GM12878 (cell line): ENCODE data around the gene ABCD2. TPM values are rescaled to one million over a fixed set of nuclear protein-coding genes. Genes with fewer than 3 reads are reported as not detected.

Experiments used
- ATAC-seq: fragments of 200-7000 bp; cut with Tn5 transposase; 3 replicates; pipeline ENCODE4 v1.9.1; 2020; ENCODE audit warnings: mild to moderate bottlenecking, moderate library complexity
- BruUV-seq: library from RNA; stranded (reverse); fragments of 400-500 nt; replicated peaks from 2 replicates; lab custom pipeline; 2021; lab: Mats Ljungman, UMichigan
- CTCF ChIA-PET: fragments of 300-600 bp; sonication (Branson Sonifier 250); formaldehyde crosslinking; extraction: SDS; loops from one replicate; lab custom pipeline; 2021; ENCODE audit warnings: inconsistent platforms; lab: Yijun Ruan, JAX
- POLR2A ChIA-PET: fragments of 350-600 bp; formaldehyde crosslinking; extraction: SDS; loops from one replicate; lab custom pipeline; 2021; ENCODE audit warnings: inconsistent platforms; lab: Charles Lee
- RAD21 ChIA-PET: fragments of 300-600 bp; sonication (Branson Sonifier 250); formaldehyde crosslinking; loops from one replicate; lab custom pipeline; 2023; ENCODE audit warnings: antibody characterized with exemption; ENCODE audit not compliant: unreplicated experiment; lab: Charles Lee
- SMC1A ChIA-PET: fragments of 300-600 bp; sonication (Branson Sonifier 250); formaldehyde crosslinking; loops from one replicate; lab custom pipeline; 2023; ENCODE audit not compliant: unreplicated experiment, uncharacterized antibody; lab: Charles Lee
- DNase-seq: peaks from one replicate; pipeline ENCODE4 v3.0.0-alpha.2; 2011; ENCODE audit warnings: low read depth, low spot score
- FAIRE-seq: peaks from 3 replicates; lab custom pipeline; 2011; peaks lifted over from hg19 to GRCh38; lab: Jason Lieb, UNC
- H2AFZ ChIP-seq: 2 replicates; pipeline ENCODE4 v1.6.0; 2011; ENCODE audit warnings: low read depth, low read length, control low read depth; ENCODE audit not compliant: control insufficient read depth
- H3K27ac ChIP-seq: 2 replicates; pipeline ENCODE4 v1.5.1; 2011; ENCODE audit warnings: control low read depth; ENCODE audit not compliant: control insufficient read depth, insufficient read depth
- H3K27me3 ChIP-seq, 2 experiments: replicated peaks in 1 of 2; 2 replicates each; pipeline versions ENCODE4 v1.6.0 to v1.6.1; 2011; ENCODE audit warnings: low read length in 1 of 2; ENCODE audit not compliant: control insufficient read depth in 2 of 2, insufficient read depth in 2 of 2
- H3K36me3 ChIP-seq, 2 experiments: 2 replicates each; pipeline ENCODE4 v1.5.1; 2011; ENCODE audit warnings: low read length in 1 of 2; ENCODE audit not compliant: control insufficient read depth in 2 of 2, insufficient read depth in 2 of 2
- H3K4me1 ChIP-seq: 2 replicates; pipeline ENCODE4 v1.6.1; 2011; ENCODE audit warnings: mild to moderate bottlenecking, low read length, moderate library complexity, mixed read lengths; ENCODE audit not compliant: control insufficient read depth, insufficient read depth
- H3K4me2 ChIP-seq: 2 replicates; pipeline ENCODE4 v1.6.0; 2011; ENCODE audit warnings: control low read depth; ENCODE audit not compliant: control insufficient read depth, insufficient read depth
- H3K4me3 ChIP-seq: fragments of 200-600 bp; sonication (generic); 2 replicates; pipeline ENCODE4 v1.5.1; 2016
- H3K79me2 ChIP-seq: 2 replicates; pipeline ENCODE4 v1.6.0; 2011; ENCODE audit warnings: low read length; ENCODE audit not compliant: control insufficient read depth, insufficient read depth
- H3K9ac ChIP-seq: 2 replicates; pipeline ENCODE4 v1.8.0; 2011; ENCODE audit warnings: low read length, control low read depth, mixed read lengths; ENCODE audit not compliant: control insufficient read depth, insufficient read depth
- H3K9me3 ChIP-seq: replicated peaks from 3 replicates; pipeline ENCODE4 v1.5.1; 2011; ENCODE audit warnings: mild to moderate bottlenecking, low read length; ENCODE audit not compliant: control insufficient read depth, insufficient read depth
- H4K20me1 ChIP-seq: 2 replicates; pipeline ENCODE4 v1.6.0; 2011; ENCODE audit not compliant: control insufficient read depth, insufficient read depth
- ASH2L ChIP-seq: fragments of 300-600, 200-600 bp; sonication (generic); IDR thresholded peaks from 2 replicates; pipeline ENCODE4 v1.6.1; 2017; ENCODE audit warnings: low read depth, mild to moderate bottlenecking, borderline replicate concordance
- EGR1 ChIP-seq, 2 experiments: IDR thresholded peaks; 1 replicate in 1 of 2; 2 replicates in 1 of 2; pipeline ENCODE4 v1.6.1; 2011 to 2012; ENCODE audit warnings: low read depth in 2 of 2, low read length in 2 of 2, borderline replicate concordance in 1 of 2, mild to moderate bottlenecking in 1 of 2, moderate library complexity in 1 of 2
- EP300 ChIP-seq, 2 experiments: fragments of 150-350 bp in 1 of 2; IDR thresholded peaks; 2 replicates each; pipeline ENCODE4 v1.6.1; 2011 to 2012; ENCODE audit warnings: low read depth in 2 of 2, low read length in 2 of 2, borderline replicate concordance in 1 of 2, improper control_type of control experiment in 1 of 2, inconsistent platforms in 1 of 2; ENCODE audit not compliant: control insufficient read depth in 1 of 2
- FOXM1 ChIP-seq: IDR thresholded peaks from 2 replicates; pipeline ENCODE4 v1.6.1; 2012; ENCODE audit warnings: low read depth, mild to moderate bottlenecking, inconsistent platforms, low read length, moderate library complexity
- IKZF1 ChIP-seq: fragments of 450-650 bp; conservative IDR thresholded peaks from 2 replicates; pipeline ENCODE4 v1.6.1; 2017; ENCODE audit warnings: antibody characterized with exemption, mild to moderate bottlenecking
- IKZF2 ChIP-seq, 2 experiments: fragments of 450-650 bp; IDR thresholded peaks; 2 replicates each; pipeline ENCODE4 v1.6.1; 2017; ENCODE audit warnings: mild to moderate bottlenecking in 2 of 2, moderate library complexity in 2 of 2
- MLLT1 ChIP-seq: fragments of 450-650 bp; IDR thresholded peaks from 2 replicates; pipeline ENCODE4 v1.6.1; 2016; ENCODE audit warnings: mild to moderate bottlenecking
- MTA2 ChIP-seq: fragments of 450-650 bp; IDR thresholded peaks from 2 replicates; pipeline ENCODE4 v1.6.1; 2016; ENCODE audit warnings: low read depth, mild to moderate bottlenecking, moderate library complexity
- MTA3 ChIP-seq: IDR thresholded peaks from 2 replicates; pipeline ENCODE4 v1.6.1; 2012; ENCODE audit warnings: low read length, inconsistent platforms, borderline replicate concordance
- MXI1 ChIP-seq: fragments of 150-350 bp; IDR thresholded peaks from 2 replicates; pipeline ENCODE4 v1.6.1; 2011; ENCODE audit warnings: low read depth, mild to moderate bottlenecking, inconsistent platforms, low read length, improper control_type of control experiment
- MYB ChIP-seq: fragments of 150-350 bp; IDR thresholded peaks from 2 replicates; pipeline ENCODE4 v1.6.1; 2014; ENCODE audit warnings: mild to moderate bottlenecking, low read depth, low read length, borderline replicate concordance
- NBN ChIP-seq: fragments of 450-650 bp; IDR thresholded peaks from 2 replicates; pipeline ENCODE4 v1.6.1; 2016
- NFIC ChIP-seq: IDR thresholded peaks from 2 replicates; pipeline ENCODE4 v1.6.1; 2012; ENCODE audit warnings: low read depth, mild to moderate bottlenecking, inconsistent platforms, low read length, moderate library complexity
- RELB ChIP-seq: fragments of 450-650 bp; IDR thresholded peaks from 2 replicates; pipeline ENCODE4 v1.6.1; 2017; ENCODE audit warnings: low read depth, mild to moderate bottlenecking, moderate library complexity
- SIX5 ChIP-seq: IDR thresholded peaks from 2 replicates; pipeline ENCODE4 v1.6.1; 2011; ENCODE audit warnings: mild to moderate bottlenecking, low read depth, low read length, moderate library complexity; ENCODE audit not compliant: severe bottlenecking
- SPI1 ChIP-seq: IDR thresholded peaks from 2 replicates; pipeline ENCODE4 v1.6.1; 2011; ENCODE audit warnings: low read depth, mild to moderate bottlenecking, low read length, moderate library complexity, borderline replicate concordance; ENCODE audit not compliant: insufficient read depth
- TAF1 ChIP-seq: IDR thresholded peaks from 2 replicates; pipeline ENCODE4 v1.6.1; 2011; ENCODE audit warnings: mild to moderate bottlenecking, low read depth, low read length, borderline replicate concordance
- YY1 ChIP-seq: IDR thresholded peaks from 2 replicates; pipeline ENCODE4 v1.6.1; 2011; ENCODE audit warnings: low read depth, mild to moderate bottlenecking, low read length
- ZNF217 ChIP-seq: fragments of 450-650 bp; IDR thresholded peaks from 2 replicates; pipeline ENCODE4 v1.6.1; 2017; ENCODE audit warnings: antibody characterized with exemption, mild to moderate bottlenecking
- ZNF384 ChIP-seq: IDR thresholded peaks from 2 replicates; pipeline ENCODE4 v1.6.1; 2012; ENCODE audit warnings: low read depth, mild to moderate bottlenecking, low read length, improper control_type of control experiment, borderline replicate concordance
- WGBS: methylation state at CpG from one replicate; pipeline ENCODE4 v1.1.6; 2016; ENCODE audit warnings: low lambda C conversion rate; ENCODE audit not compliant: insufficient replicate concordance, insufficient coverage; ENCODE audit errors: missing lambda C conversion rate; 5-methylcytosine and 5-hydroxymethylcytosine counted together
- in situ Hi-C: fragments of 300-500 bp; cut with MboI; formaldehyde crosslinking; loops from 9 replicates; pipeline ENCODE4 v1.14.3; 2018; ENCODE audit warnings: mixed read lengths
- intact Hi-C: fragments of 100-400 bp; cut with micrococcal nuclease; formaldehyde crosslinking; loops from one replicate; pipeline ENCODE4 v1.14.2; 2022; ENCODE audit not compliant: unreplicated experiment
- polyA plus RNA-seq, 11 experiments: library from polyadenylated mRNA; depleted of rRNA in 4 of 11; unstranded in 6 of 11; stranded (reverse) in 5 of 11; fragments of >200 nt; fragmentation: Nextera tagmentation in 4 of 11; fragmentation: Illumina TruSeq in 1 of 11; extraction: Ambion mirVana in 4 of 11; extraction: Trizol in 1 of 11; gene quantifications; 1 replicate in 1 of 11; 2 replicates in 10 of 11; pipeline versions ENCODE4 v1.2.1 to v1.2.3, GENCODE V29; 2011 to 2016; ENCODE audit warnings: inconsistent platforms in 2 of 11, missing spikeins in 2 of 11, low read depth in 1 of 11
- total RNA-seq, 4 experiments: library from RNA; depleted of rRNA in 3 of 4; stranded (reverse); fragments of >200 nt in 3 of 4; fragmentation: Illumina TruSeq in 1 of 4; extraction: Trizol in 1 of 4; gene quantifications; 2 replicates each; pipeline versions ENCODE4 v1.2.1 to v1.2.3, GENCODE V29; 2013 to 2021

Gene ABCD2
- total and polyA plus RNA-seq, 10 of the 15 experiments (the other 5 are each of a cell fraction or from before 2014, with no cell fraction given): 4.4 to 16.2 (median 7.5) TPM

- Histone ChIP-seq H3K4me1 (peaks cover 15% of the 10 kb centered on the region), H3K9me3 (no peaks in the 10 kb centered on the region; the same call in 2 of the 3 replicates), H3K4me2 (peak overlapping the region; percentile 96; the same call in 1 of the 2 replicates), H3K36me3 (no peaks in the 10 kb centered on the region), H4K20me1 (no peaks in the 10 kb centered on the region), H3K27ac (peak overlapping the region; percentile 98), H3K27me3 (no peaks in the 10 kb centered on the region), H3K79me2 (peaks cover 66% of the 10 kb centered on the region), H2AFZ (no peak overlapping the region), H3K9ac (peak overlapping the region; percentile 92), H3K4me3 (peak overlapping the region; percentile 95)
- WGBS: 0% methylated on average over 1 of the region's 1 CpG
- DNase-seq (no peak), ATAC-seq (peak; percentile 21), FAIRE-seq (no peak)
- in situ Hi-C loops: loop anchor here (25.0 kb wide), 3 partner anchors 494 to 831 kb away; partner anchors contain the start of gene SLC2A13
- POLR2A ChIA-PET: interaction anchor here (1.0 kb wide), 1 partner anchor 13 kb away, joined by 5 read pairs; no protein-coding TSS in a partner anchor
- SMC1A ChIA-PET: interaction anchor here (2.8 kb wide), 1 partner anchor 13 kb away, joined by 14 read pairs; no protein-coding TSS in a partner anchor
- RAD21 ChIA-PET: interaction anchor here (1.9 kb wide), 1 partner anchor 13 kb away, joined by 10 read pairs; no protein-coding TSS in a partner anchor
- no TSS peak for BruUV-seq
- intact Hi-C loops: loop anchor here (2.0 to 10.0 kb wide), 6 partner anchors 75 to 713 kb away; partner anchors contain the start of genes CPNE8, KIF21A and LRRK2
- CTCF ChIA-PET: interaction anchor here (0.6 kb wide), 1 partner anchor 74 kb away, joined by 3 read pairs; no protein-coding TSS in a partner anchor
- TF ChIP-seq FOXM1 (no peak), ASH2L (no peak), TAF1 (peak; percentile 37; the same call in 1 of the 2 replicates), RELB (peak; percentile 74; the same call in 1 of the 2 replicates), YY1 (peak; percentile 70; the same call in 1 of the 2 replicates), MLLT1 (peak; percentile 19; the same call in 1 of the 2 replicates), EP300 (IDR thresholded peaks at IDR 0.05; ENCODE audit: borderline replicate concordance in 1 of 2, control insufficient read depth in 1 of 2, low read depth in 2 of 2, low read length in 2 of 2) (0 out of 4 replicates have a peak, but pooled peaks of 1 of the 2 experiments have one; percentile 54), IKZF2 (IDR thresholded peaks at IDR 0.05) (peak; percentile 83; a peak in 3 of 4 replicates), NFIC (peak; percentile 42; the same call in 1 of the 2 replicates), SIX5 (no peak), EGR1 (IDR thresholded peaks at IDR 0.05; ENCODE audit: borderline replicate concordance in 1 of 2, low read depth in 2 of 2, low read length in 2 of 2) (no peak), MXI1 (0 out of 2 replicates have a peak, but pooled peaks have one; percentile 40), SPI1 (peak; percentile 98), MTA3 (0 out of 2 replicates have a peak, but pooled peaks have one; percentile 33), NBN (peak; percentile 58), MYB (no peak), IKZF1 (peak; percentile 65; the same call in 1 of the 2 replicates), MTA2 (peak; percentile 62), ZNF217 (0 out of 2 replicates have a peak, but pooled peaks have one; percentile 17), ZNF384 (peak; percentile 96)
These were observed 1.7 kb downstream of the ABCD2 start for GRCh38 chr12:39617887-39618286.
